RPMI7951 (cell line): ENCODE data around the gene MTARC1. TPM values are rescaled to one million over a fixed set of nuclear protein-coding genes. Genes with fewer than 3 reads are reported as not detected.

ENCODE experiments used
- DNase-seq: peaks from one replicate; pipeline ENCODE4 v3.0.0-alpha.2; 2012; ENCODE audit warnings: low read depth
- total RNA-seq: library from RNA; depleted of rRNA; stranded (reverse); fragments of >200 nt; shearing (Covaris generic); gene quantifications from 2 replicates; pipeline ENCODE4 v1.2.3, GENCODE V29; 2014; rRNA removed

Gene MTARC1
- total RNA-seq, 1 experiment from 2014 or later = not detected

DNA sequence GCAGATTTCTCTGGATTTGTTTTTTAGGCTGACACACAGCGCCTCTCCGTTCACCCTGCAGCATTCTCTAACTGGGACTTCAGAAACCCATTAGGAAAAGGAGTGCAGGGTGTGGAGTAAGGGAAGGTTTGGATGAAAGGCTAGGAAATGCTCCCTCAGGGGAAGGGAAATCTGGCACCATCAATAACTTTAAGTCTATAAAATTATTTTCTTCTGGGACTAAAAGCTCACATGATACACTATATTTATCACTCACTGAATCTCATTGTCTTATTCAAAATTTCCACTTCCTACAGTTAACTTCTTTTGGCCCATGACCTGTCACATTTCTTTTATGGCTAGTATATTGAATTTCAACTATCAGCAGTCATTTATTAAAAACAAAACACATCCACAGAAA is 46.7 kb downstream of the MTARC1 start:
- no peak for DNase-seq

DNA sequence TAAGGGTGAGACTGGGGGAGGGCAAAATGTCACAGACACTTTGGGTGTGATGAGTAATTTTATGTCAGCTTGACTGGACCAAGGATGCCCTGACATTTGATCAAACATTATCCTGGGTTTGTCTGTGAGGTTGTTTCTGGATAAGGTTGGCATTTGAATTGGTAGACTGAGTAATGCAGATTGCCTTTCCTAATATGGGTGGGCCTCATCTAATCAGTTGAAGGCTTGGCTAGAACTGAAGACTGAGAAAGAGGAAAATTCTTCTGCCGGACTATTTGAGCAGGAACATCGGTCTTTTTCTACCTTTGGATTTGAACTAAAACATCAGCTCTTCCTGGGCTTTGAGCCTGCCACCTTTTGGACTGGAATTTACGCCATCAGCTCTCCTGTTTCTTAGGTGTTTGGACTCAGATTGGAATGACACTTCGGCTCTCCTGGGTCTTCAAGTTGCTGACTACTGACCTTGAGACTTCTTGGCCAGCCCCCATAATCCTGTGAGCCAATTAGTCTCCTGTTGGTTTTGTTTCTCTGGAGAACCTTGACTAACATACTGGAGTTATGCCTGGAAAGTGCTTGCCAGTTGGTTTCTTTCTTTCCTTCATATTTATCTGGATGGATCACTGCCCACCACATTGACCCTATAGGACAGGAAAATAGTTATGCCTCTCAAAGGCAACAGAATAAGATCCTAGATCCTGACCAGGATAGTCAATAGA is 47.6 kb downstream of the MTARC1 start:
- DNase-seq = no peak

Other genes starting within 250 kb of the MTARC1 start
- 0.72 and 0.88 TPM in 2 replicates for gene C1orf115, start 96.5 kb upstream of the MTARC1 start, total RNA-seq
- 1.1 and 2.4 TPM in 2 replicates for gene MTARC2, start 38.6 kb upstream of the MTARC1 start, total RNA-seq
- 5.2 TPM in 2 replicates for gene HLX, start 92.5 kb downstream of the MTARC1 start, total RNA-seq